ENCODE measurements around the gene NHSL2. TPM values are rescaled to one million over a fixed set of nuclear protein-coding genes. Genes with fewer than 3 reads are reported as not detected.

NHSL2 gene
- total RNA-seq, 1 experiment from 2014 or later: 0.36 TPM

GRCh38 chrX:72137846-72138495 lies 227.3 kb downstream of the NHSL2 start:
- Histone ChIP-seq H3K9me3 (ENCODE audit: control insufficient read depth, insufficient read depth, low read depth, low read length) (no peaks in the 10 kb centered on the region), H3K4me3 (ENCODE audit: low read depth in 2 of 2, low read length in 2 of 2) (no peak overlapping the region), H3K27ac (ENCODE audit: low read length) (no peak overlapping the region), H3K36me3 (ENCODE audit: control insufficient read depth, insufficient read depth, low read length) (no peaks in the 10 kb centered on the region), H3K27me3 (ENCODE audit: control insufficient read depth, insufficient read depth, low read length) (no peaks in the 10 kb centered on the region), H3K4me1 (ENCODE audit: control insufficient read depth, insufficient read depth, low read length) (no peaks in the 10 kb centered on the region)
- TF ChIP-seq REST (IDR thresholded peaks at IDR 0.05; ENCODE audit: insufficient read depth in 1 of 2, low read depth in 2 of 2, low read length in 1 of 2) (no peak), SIN3A (IDR thresholded peaks at IDR 0.05; ENCODE audit: borderline replicate concordance, insufficient read depth, low read depth, low read length) (no peak), TCF7L2 (IDR thresholded peaks at IDR 0.05; ENCODE audit: low read depth, low read length) (no peak), POLR2AphosphoS5 (IDR thresholded peaks at IDR 0.05; ENCODE audit: low read depth, low read length) (no peak), CTCF (IDR thresholded peaks at IDR 0.05) (no peak)
- ATAC-seq (no peak), DNase-seq (ENCODE audit: low read depth, low spot score) (no peak)
- intact Hi-C loops (cut with micrococcal nuclease; ENCODE audit: unreplicated experiment): no loop called here
- ChIA-PET CTCF (no interaction called here), POLR2A (no interaction called here)
- in situ Hi-C loops (cut with HindIII; ENCODE audit: low pct_unique_long_range_greater_than_20kb, low sequenced_read_pairs): no loop called here
- BruUV-seq (replicated peaks): no TSS peak

DNA sequence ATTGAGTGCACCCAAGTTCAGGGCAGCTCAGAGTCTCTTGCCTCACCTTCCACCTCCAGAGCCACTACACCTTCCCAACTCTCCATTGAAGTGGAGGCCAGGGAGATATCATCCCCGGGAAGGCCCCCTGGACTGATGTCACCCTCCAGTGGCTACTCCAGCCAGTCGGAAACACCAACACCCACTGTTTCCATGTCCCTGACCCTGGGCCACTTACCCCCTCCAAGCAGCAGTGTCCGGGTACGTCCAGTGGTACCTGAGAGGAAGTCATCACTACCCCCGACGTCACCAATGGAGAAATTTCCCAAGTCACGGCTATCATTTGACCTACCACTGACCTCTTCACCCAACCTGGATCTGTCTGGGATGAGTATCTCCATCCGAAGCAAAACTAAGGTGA lies 228.9 kb downstream of the NHSL2 start:
- DNase-seq (ENCODE audit: low read depth, low spot score) (no peak), ATAC-seq (no peak)
- H3K27ac ChIP-seq (ENCODE audit: low read length): no peak overlapping the region
- no peak overlapping the region for H3K4me3 ChIP-seq (ENCODE audit: low read depth in 2 of 2, low read length in 2 of 2)
- H3K9me3 ChIP-seq (ENCODE audit: control insufficient read depth, insufficient read depth, low read depth, low read length): no peaks in the 10 kb centered on the region
- in situ Hi-C loops (cut with HindIII; ENCODE audit: low pct_unique_long_range_greater_than_20kb, low sequenced_read_pairs) (no loop called here), intact Hi-C loops (cut with micrococcal nuclease; ENCODE audit: unreplicated experiment) (no loop called here)
- no peaks in the 10 kb centered on the region for H3K36me3 ChIP-seq (ENCODE audit: control insufficient read depth, insufficient read depth, low read length)
- TF ChIP-seq SIN3A (IDR thresholded peaks at IDR 0.05; ENCODE audit: borderline replicate concordance, insufficient read depth, low read depth, low read length) (no peak), REST (IDR thresholded peaks at IDR 0.05; ENCODE audit: insufficient read depth in 1 of 2, low read depth in 2 of 2, low read length in 1 of 2) (no peak), POLR2AphosphoS5 (IDR thresholded peaks at IDR 0.05; ENCODE audit: low read depth, low read length) (no peak), CTCF (IDR thresholded peaks at IDR 0.05) (no peak), TCF7L2 (IDR thresholded peaks at IDR 0.05; ENCODE audit: low read depth, low read length) (no peak)
- CTCF ChIA-PET: no interaction called here
- no peaks in the 10 kb centered on the region for H3K4me1 ChIP-seq (ENCODE audit: control insufficient read depth, insufficient read depth, low read length)
- no TSS peak for BruUV-seq (replicated peaks)
- H3K27me3 ChIP-seq (ENCODE audit: control insufficient read depth, insufficient read depth, low read length): no peaks in the 10 kb centered on the region
- POLR2A ChIA-PET: no interaction called here

Measured in Panc1 (cell line).